GM06990 (cell line): ENCODE data around the gene GPD1.

Source experiments
- DNase-seq: peaks from one replicate; pipeline ENCODE4 v3.0.0-alpha.2; 2011; ENCODE audit not compliant: insufficient read length; ENCODE audit errors: extremely low read depth
- H3K27me3 ChIP-seq: replicated peaks from 2 replicates; pipeline ENCODE4 v1.6.0; 2011; ENCODE audit warnings: low read length; ENCODE audit not compliant: control insufficient read depth, insufficient read depth
- H3K36me3 ChIP-seq: 2 replicates; pipeline ENCODE4 v1.5.1; 2011; ENCODE audit warnings: low read length; ENCODE audit not compliant: control insufficient read depth, insufficient read depth
- H3K4me3 ChIP-seq: replicated peaks from 2 replicates; pipeline ENCODE4 v1.5.1; 2011; ENCODE audit warnings: low read depth, mild to moderate bottlenecking, control low read depth, low read length
- TF ChIP-seq, protein P1 (sequence below): IDR thresholded peaks from 2 replicates; pipeline ENCODE4 v1.5.1; 2011; ENCODE audit warnings: low read length, control low read depth, mild to moderate bottlenecking, inconsistent platforms; ENCODE audit not compliant: insufficient read depth, poor library complexity, severe bottlenecking

The GPD1 gene

DNA sequence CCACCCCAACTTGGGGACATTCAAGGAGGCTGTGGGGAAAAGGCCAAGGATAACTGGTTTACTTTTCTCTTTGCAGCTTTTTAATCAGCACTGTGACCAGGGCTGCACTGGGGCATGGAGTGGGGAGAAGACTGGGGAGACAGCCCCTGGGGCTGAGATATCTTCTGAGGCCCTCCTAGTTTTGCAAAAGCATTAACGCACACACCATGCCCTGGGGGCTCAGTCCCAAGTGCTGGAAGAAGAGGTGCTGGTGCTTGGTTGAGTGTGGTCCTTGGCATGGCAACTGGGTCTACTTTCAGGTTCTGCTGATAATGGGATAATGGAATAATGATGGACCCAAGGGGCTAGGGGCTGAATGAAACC lies 28.0 kb upstream of the GPD1 start:
- no peak overlapping the region for H3K4me3 ChIP-seq
- no peak for DNase-seq
- TF ChIP-seq, protein P1, sequence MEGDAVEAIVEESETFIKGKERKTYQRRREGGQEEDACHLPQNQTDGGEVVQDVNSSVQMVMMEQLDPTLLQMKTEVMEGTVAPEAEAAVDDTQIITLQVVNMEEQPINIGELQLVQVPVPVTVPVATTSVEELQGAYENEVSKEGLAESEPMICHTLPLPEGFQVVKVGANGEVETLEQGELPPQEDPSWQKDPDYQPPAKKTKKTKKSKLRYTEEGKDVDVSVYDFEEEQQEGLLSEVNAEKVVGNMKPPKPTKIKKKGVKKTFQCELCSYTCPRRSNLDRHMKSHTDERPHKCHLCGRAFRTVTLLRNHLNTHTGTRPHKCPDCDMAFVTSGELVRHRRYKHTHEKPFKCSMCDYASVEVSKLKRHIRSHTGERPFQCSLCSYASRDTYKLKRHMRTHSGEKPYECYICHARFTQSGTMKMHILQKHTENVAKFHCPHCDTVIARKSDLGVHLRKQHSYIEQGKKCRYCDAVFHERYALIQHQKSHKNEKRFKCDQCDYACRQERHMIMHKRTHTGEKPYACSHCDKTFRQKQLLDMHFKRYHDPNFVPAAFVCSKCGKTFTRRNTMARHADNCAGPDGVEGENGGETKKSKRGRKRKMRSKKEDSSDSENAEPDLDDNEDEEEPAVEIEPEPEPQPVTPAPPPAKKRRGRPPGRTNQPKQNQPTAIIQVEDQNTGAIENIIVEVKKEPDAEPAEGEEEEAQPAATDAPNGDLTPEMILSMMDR = no peak
- H3K36me3 ChIP-seq = no peaks in the 10 kb centered on the region
- peaks cover 2% of the 10 kb centered on the region for H3K27me3 ChIP-seq

DNA sequence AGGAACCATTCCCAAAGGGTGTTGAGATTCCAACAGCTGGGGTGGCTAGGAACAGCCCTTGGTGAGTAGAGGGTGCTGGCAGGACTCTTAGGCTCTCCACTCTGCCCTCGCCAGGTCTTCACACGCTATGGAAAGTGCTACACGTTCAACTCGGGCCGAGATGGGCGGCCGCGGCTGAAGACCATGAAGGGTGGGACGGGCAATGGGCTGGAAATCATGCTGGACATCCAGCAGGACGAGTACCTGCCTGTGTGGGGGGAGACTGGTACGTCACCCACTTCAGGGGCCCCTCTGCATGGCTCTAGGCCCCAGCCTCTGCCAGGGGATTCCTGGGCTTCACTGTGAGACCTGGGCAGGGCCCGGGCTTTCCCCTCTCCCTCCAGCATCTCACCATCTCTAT lies 26.7 kb upstream of the GPD1 start:
- Histone ChIP-seq H3K36me3 (no peaks in the 10 kb centered on the region), H3K4me3 (no peak overlapping the region), H3K27me3 (no peaks in the 10 kb centered on the region; the same call in 1 of the 2 replicates)
- TF ChIP-seq, protein P1 = no peak
- DNase-seq = no peak

DNA sequence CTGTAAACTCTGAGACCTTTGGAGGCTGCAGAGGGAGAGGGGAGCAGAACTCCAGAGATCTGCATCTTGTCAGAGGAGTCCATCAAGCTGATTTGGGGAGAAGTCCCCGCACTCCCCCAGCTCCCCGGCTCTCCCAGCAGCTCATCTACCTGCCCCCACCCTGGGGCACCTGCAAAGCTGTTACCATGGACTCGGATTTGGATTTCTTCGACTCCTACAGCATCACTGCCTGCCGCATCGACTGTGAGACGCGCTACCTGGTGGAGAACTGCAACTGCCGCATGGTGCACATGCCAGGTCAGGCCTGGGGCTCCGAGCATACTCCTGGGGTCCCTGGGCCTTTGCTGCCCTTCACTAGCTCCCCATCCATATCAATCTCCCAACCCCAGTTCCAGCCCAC lies 25.5 kb upstream of the GPD1 start:
- H3K27me3 ChIP-seq = no peaks in the 10 kb centered on the region; the same call in 1 of the 2 replicates
- DNase-seq = no peak
- H3K4me3 ChIP-seq = no peak overlapping the region
- TF ChIP-seq, protein P1 = no peak
- H3K36me3 ChIP-seq = no peaks in the 10 kb centered on the region

DNA sequence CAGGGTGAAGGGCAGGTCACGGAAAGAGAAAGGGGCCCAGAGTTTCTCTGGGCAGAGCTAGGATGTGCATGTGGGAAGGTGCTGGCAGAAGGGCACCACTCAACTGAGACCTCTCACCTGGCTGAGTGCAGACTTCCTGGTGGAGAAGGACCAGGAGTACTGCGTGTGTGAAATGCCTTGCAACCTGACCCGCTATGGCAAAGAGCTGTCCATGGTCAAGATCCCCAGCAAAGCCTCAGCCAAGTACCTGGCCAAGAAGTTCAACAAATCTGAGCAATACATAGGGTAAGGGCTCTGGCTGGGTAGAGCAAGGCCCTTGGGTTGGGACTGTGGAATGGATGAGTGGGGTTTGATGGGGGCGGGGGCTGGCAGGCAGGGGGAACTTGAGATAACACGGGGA lies 24.0 kb upstream of the GPD1 start:
- H3K27me3 ChIP-seq = no peaks in the 10 kb centered on the region; the same call in 1 of the 2 replicates
- TF ChIP-seq, protein P1 = no peak
- no peaks in the 10 kb centered on the region for H3K36me3 ChIP-seq
- H3K4me3 ChIP-seq = no peak overlapping the region
- no peak for DNase-seq

DNA sequence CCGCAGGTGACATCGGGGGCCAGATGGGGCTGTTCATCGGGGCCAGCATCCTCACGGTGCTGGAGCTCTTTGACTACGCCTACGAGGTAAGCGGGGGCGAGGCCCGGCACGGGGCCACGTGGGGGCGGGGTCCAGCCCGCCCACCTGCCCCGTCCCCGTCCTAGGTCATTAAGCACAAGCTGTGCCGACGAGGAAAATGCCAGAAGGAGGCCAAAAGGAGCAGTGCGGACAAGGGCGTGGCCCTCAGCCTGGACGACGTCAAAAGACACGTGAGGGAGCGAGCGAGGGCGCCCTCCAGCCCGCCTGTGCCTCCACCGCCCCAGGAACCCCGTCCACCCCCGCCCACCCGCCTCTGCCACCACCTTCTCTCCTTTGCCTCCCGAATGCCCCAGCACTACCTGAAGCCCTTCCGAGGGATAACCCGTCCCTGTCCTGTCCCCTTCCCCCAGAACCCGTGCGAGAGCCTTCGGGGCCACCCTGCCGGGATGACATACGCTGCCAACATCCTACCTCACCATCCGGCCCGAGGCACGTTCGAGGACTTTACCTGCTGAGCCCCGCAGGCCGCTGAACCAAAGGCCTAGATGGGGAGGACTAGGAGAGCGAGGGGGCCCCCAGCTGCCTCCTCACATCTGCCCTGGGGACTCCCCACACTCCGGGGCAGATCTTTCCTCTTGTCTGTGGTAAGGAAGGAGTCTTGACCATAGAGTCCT lies 22.6 kb upstream of the GPD1 start:
- no peak for DNase-seq
- TF ChIP-seq, protein P1 = no peak
- H3K36me3 ChIP-seq = no peaks in the 10 kb centered on the region
- H3K27me3 ChIP-seq = no peaks in the 10 kb centered on the region; the same call in 1 of the 2 replicates
- no peak overlapping the region for H3K4me3 ChIP-seq
